Colonic mucosa (tissue), 4 donors: ENCODE measurements around the gene HYCC2. TPM values are rescaled to one million over a fixed set of nuclear protein-coding genes. Genes with fewer than 3 reads are reported as not detected.
A peak's percentile ranks its signal among the peaks of the same experiment; 100 is the strongest.
"Not testable (repeated sequence)": the region's sequence is repeated elsewhere in the genome, so short reads cannot be mapped to it uniquely, and the experiment has no call there.

Experiments
- DNase-seq: peaks from one replicate; pipeline ENCODE4 v3.0.0-alpha.2; 2020
- H3K27ac ChIP-seq: fragments of 200-600 bp; one replicate; pipeline ENCODE4 v1.8.0; 2021
- H3K27me3 ChIP-seq: fragments of 200-600 bp; one replicate; pipeline ENCODE4 v1.8.0; 2021
- H3K36me3 ChIP-seq: fragments of 200-600 bp; one replicate; pipeline ENCODE4 v1.8.0; 2021
- H3K4me1 ChIP-seq: fragments of 200-600 bp; one replicate; pipeline ENCODE4 v1.8.0; 2021; ENCODE audit warnings: mild to moderate bottlenecking
- H3K4me3 ChIP-seq: fragments of 200-600 bp; one replicate; pipeline ENCODE4 v1.8.0; 2021
- H3K9ac ChIP-seq, 2 donors: one replicate each; pipeline ENCODE4 v1.7.0; 2013; ENCODE audit warnings: control low read depth in 2 of 2, low read depth in 2 of 2, low read length in 2 of 2
- H3K9me3 ChIP-seq: fragments of 200-600 bp; one replicate; pipeline ENCODE4 v1.8.0; 2021
- CTCF ChIP-seq: fragments of 200-600 bp; IDR thresholded peaks from one replicate; pipeline ENCODE4 v1.8.0; 2022; ENCODE audit warnings: antibody characterized with exemption, mild to moderate bottlenecking
- intact Hi-C: fragments of 100-400 bp; cut with DNase I; formaldehyde crosslinking; loops from one replicate; pipeline ENCODE4 v1.14.1; 2022
- total RNA-seq, 2 donors: library from RNA; stranded (reverse); fragmentation: NEBNext Ultra II Directional in 1 of 2; extraction: Animal tissue kit (Norgen Biotek cat#: 25700) in 1 of 2; gene quantifications; one replicate each; pipeline ENCODE4 v1.2.1, GENCODE V29; 2021
- donor health status: healthy.
- donor health status: DM: no; HTN: no; CAD: no.
- donor health status: DM: no; HTN: no; CAD: no.

Gene HYCC2
- total RNA-seq, 2 donors from 2014 or later = 23.9 to 52.6 TPM

DNA sequence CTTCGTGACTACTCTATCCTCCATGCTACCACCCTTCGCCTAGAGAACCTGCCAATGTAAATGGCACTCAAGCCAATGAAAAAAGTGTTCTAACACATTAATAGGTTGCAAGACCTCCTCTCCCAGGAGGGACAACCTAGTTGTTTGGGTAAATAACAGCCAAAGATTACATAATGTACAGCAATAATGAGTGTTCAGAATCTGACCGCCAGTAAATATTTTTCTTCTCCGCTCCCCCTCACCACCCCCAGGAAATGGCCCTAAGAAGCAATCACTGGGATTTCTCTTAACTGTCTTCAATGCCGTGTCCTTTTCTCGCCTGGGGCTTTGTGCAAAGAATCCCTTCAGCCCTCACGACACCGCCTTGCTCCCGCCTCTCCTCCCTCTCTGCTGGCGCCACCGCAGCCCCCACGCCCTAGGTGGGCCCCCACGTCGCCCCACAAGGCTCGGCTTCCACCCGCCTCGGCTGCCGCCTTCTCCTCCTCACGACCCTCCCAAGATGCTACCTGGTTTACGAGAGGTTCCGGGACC lies 458 bp downstream of the HYCC2 start:
- Histone ChIP-seq H3K27ac (peak overlapping the region; percentile 82), H3K9ac (peak overlapping the region; percentile 93 to 94), H3K4me1 (peaks cover 6% of the 10 kb centered on the region), H3K36me3 (no peaks in the 10 kb centered on the region), H3K4me3 (peak overlapping the region; percentile 89), H3K27me3 (no peaks in the 10 kb centered on the region), H3K9me3 (no peaks in the 10 kb centered on the region)
- intact Hi-C loops = loop anchor here (5.0 kb wide), 3 partner anchors 46 to 106 kb away; partner anchors contain the start of gene CFLAR
- TF ChIP-seq CTCF = no peak
- peak; percentile 25 for DNase-seq

GRCh38 chr2:201064797-201065329 lies 6.6 kb downstream of the HYCC2 start:
- intact Hi-C loops = loop anchor here (5.0 kb wide), 1 partner anchor 163 kb away; no protein-coding TSS in a partner anchor
- no peak overlapping the region for H3K4me3 ChIP-seq
- no peak for DNase-seq
- H3K9ac ChIP-seq = no peak overlapping the region
- H3K27ac ChIP-seq = peak overlapping the region; percentile 51
- H3K27me3 ChIP-seq = no peaks in the 10 kb centered on the region
- no peaks in the 10 kb centered on the region for H3K9me3 ChIP-seq
- TF ChIP-seq CTCF = no peak
- H3K4me1 ChIP-seq = peaks cover 6% of the 10 kb centered on the region
- no peaks in the 10 kb centered on the region for H3K36me3 ChIP-seq

DNA sequence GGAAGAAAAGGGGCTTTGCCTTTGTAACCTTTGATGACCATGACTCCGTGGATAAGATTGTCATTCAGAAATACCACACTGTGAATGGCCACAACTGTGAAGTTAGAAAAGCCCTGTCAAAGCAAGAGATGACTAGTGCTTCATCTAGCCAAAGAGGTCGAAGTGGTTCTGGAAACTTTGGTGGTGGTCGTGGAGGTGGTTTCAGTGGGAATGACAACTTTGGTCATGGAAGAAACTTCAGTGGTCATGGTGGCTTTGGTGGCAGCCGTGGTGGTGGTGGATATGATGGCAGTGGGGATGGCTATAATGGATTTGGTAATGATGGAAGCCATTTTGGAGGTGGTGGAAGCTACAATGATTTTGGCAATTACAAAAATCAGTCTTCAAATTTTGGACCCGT lies 8.0 kb downstream of the HYCC2 start:
- H3K27ac ChIP-seq, H3K9ac ChIP-seq, H3K9me3 ChIP-seq, H3K36me3 ChIP-seq, DNase-seq, H3K4me1 ChIP-seq, H3K27me3 ChIP-seq, H3K4me3 ChIP-seq, intact Hi-C loops: not testable (repeated sequence)

DNA sequence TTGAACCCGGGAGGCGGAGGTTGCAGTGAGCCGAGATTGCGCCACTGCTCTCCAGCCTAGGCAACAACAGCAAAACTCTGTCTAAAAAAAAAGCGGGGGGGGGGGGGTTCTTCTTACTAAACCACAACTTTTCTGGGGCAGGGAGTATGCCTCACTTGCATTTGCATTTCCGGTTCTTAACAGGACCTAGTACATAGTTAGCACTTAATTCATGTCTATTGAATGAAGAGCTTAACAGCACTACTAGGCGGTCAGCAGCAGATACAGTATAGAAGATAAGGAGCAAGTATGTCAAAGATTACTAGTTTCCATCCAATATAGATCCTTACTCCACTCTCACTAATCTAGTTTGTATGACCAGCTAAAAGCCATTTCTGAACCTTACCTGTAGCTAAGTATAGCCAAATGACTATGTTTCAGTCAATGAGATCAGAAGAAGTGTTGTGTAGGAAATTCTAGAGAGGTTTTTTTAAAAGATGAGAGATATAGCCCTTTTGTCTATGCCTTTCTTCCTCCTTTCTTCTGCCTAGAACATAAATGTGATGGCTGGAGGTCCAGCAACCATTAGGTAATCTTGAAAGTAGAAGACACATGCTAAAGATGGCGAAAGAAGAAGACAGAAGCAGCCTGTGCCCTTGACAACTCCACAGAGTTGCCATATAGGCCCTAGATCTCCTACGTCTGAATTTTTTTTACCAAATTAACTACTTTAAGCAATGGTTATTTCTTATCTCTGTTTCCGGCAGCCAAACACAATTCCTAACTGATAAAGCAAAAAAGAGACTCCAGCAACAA lies 11.3 kb downstream of the HYCC2 start:
- H3K27me3 ChIP-seq = no peaks in the 10 kb centered on the region
- no peaks in the 10 kb centered on the region for H3K36me3 ChIP-seq
- DNase-seq = no peak
- TF ChIP-seq CTCF = no peak
- intact Hi-C loops = no loop called here
- no peak overlapping the region for H3K4me3 ChIP-seq
- H3K9me3 ChIP-seq = no peaks in the 10 kb centered on the region
- peaks cover 14% of the 10 kb centered on the region for H3K4me1 ChIP-seq
- no peak overlapping the region for H3K27ac ChIP-seq
- H3K9ac ChIP-seq = no peak overlapping the region

- DNase-seq = peak; percentile 48
- intact Hi-C loops = no loop called here
- no peak for TF ChIP-seq CTCF
- Histone ChIP-seq H3K9ac (no peak overlapping the region), H3K27me3 (no peaks in the 10 kb centered on the region), H3K27ac (peak overlapping the region; percentile 7), H3K9me3 (no peaks in the 10 kb centered on the region), H3K36me3 (no peaks in the 10 kb centered on the region), H3K4me1 (peaks cover 11% of the 10 kb centered on the region), H3K4me3 (no peak overlapping the region)
These were observed 12.6 kb downstream of the HYCC2 start for GRCh38 chr2:201058914-201059313.
